BE2C (cell line): ENCODE measurements around the gene PMEL.
A peak's percentile ranks its signal among the peaks of the same experiment; 100 is the strongest.
"Not testable (repeated sequence)": the region's sequence is repeated elsewhere in the genome, so short reads cannot be mapped to it uniquely, and the experiment has no call there.

Experiments used
- DNase-seq: peaks from one replicate; pipeline ENCODE4 v3.0.0-alpha.2; 2020
- H3K27me3 ChIP-seq: fragments of 250-450 bp; sonication (Bioruptor Pico); 2 replicates; pipeline ENCODE4 v1.5.1; 2020; ENCODE audit warnings: mild to moderate bottlenecking
- H3K36me3 ChIP-seq: fragments of 250-450 bp; sonication (Bioruptor Pico); 2 replicates; pipeline ENCODE4 v1.5.1; 2020; ENCODE audit warnings: mild to moderate bottlenecking
- H3K4me1 ChIP-seq: fragments of 250-450 bp; sonication (Bioruptor Pico); 2 replicates; pipeline ENCODE4 v1.5.1; 2020
- H3K4me3 ChIP-seq: 2 replicates; pipeline ENCODE4 v1.5.1; 2011; ENCODE audit warnings: low read depth, low read length
- H3K9me3 ChIP-seq: fragments of 250-450 bp; sonication (Bioruptor Pico); 2 replicates; pipeline ENCODE4 v1.5.1; 2020
- CTCF ChIP-seq: IDR thresholded peaks from 2 replicates; pipeline ENCODE4 v1.5.1; 2012; ENCODE audit warnings: mild to moderate bottlenecking, low read depth, low read length

PMEL gene

GRCh38 chr12:55996715-55997534 is 31.1 kb upstream of the PMEL start, which contains the start of gene SUOX:
TSS of gene SUOX (plus strand) at chr12:55997276. CDS start at chr12:56002222, 4,946 bp downstream.
- Histone ChIP-seq H3K9me3 (no peaks in the 10 kb centered on the region), H3K27me3 (no peaks in the 10 kb centered on the region), H3K4me3 (peak within 1 kb of the TSS; percentile 64), H3K4me1 (no peaks in the 10 kb centered on the region), H3K36me3 (peaks cover 13% of the 10 kb centered on the region)
- peak; percentile 96 for DNase-seq
- TF ChIP-seq CTCF: no peak

- peak; percentile 35 for DNase-seq
- peak; percentile 91 for TF ChIP-seq CTCF
Measured at GRCh38 chr12:55996201-55996714, 30.4 kb upstream of the PMEL start.

GRCh38 chr12:55995366-55995765 is 29.5 kb upstream of the PMEL start:
- Histone ChIP-seq H3K36me3 (peaks cover 23% of the 10 kb centered on the region), H3K4me1 (no peaks in the 10 kb centered on the region), H3K9me3 (no peaks in the 10 kb centered on the region), H3K27me3 (no peaks in the 10 kb centered on the region), H3K4me3 (no peak overlapping the region)
- TF ChIP-seq CTCF: no peak
- no peak for DNase-seq

More at GRCh38 chr12:55996201-55996714, 30.4 kb upstream of the PMEL start:
- H3K4me3 ChIP-seq: peak overlapping the region; percentile 64
- no peaks in the 10 kb centered on the region for H3K4me1 ChIP-seq
- H3K36me3 ChIP-seq: peaks cover 16% of the 10 kb centered on the region
- no peaks in the 10 kb centered on the region for H3K9me3 ChIP-seq
- H3K27me3 ChIP-seq: no peaks in the 10 kb centered on the region

- Histone ChIP-seq H3K4me3 (no peak overlapping the region), H3K4me1 (no peaks in the 10 kb centered on the region), H3K27me3 (no peaks in the 10 kb centered on the region), H3K36me3 (peaks cover 36% of the 10 kb centered on the region), H3K9me3 (no peaks in the 10 kb centered on the region)
- TF ChIP-seq CTCF: no peak
- DNase-seq: no peak
Measured at GRCh38 chr12:55993230-55993853, 27.5 kb upstream of the PMEL start.

- Histone ChIP-seq H3K4me1 (no peaks in the 10 kb centered on the region), H3K27me3 (no peaks in the 10 kb centered on the region), H3K4me3 (no peak overlapping the region), H3K36me3 (peaks cover 41% of the 10 kb centered on the region), H3K9me3 (no peaks in the 10 kb centered on the region)
- DNase-seq: no peak
- TF ChIP-seq CTCF: no peak
Measured at GRCh38 chr12:55991110-55991509, 25.3 kb upstream of the PMEL start.

- H3K27me3 ChIP-seq, H3K4me1 ChIP-seq, H3K9me3 ChIP-seq, DNase-seq, H3K4me3 ChIP-seq: not testable (repeated sequence)
- H3K36me3 ChIP-seq: peaks cover 22% of the 10 kb centered on the region
Measured at GRCh38 chr12:55985976-55986375, 20.1 kb upstream of the PMEL start.
